Neural progenitor cell (in vitro differentiated cells): Measurements from ENCODE around the gene SPAG9. TPM values are rescaled to one million over a fixed set of nuclear protein-coding genes. Genes with fewer than 3 reads are reported as not detected.
"Not testable (repeated sequence)": the region's sequence is repeated elsewhere in the genome, so short reads cannot be mapped to it uniquely, and the experiment has no call there.

ENCODE experiments used
- DNase-seq: peaks from one replicate; pipeline ENCODE4 v3.0.0-alpha.2; 2016; ENCODE audit warnings: low spot score
- H2AFZ ChIP-seq: fragments of 200-600 bp; sonication (generic); replicated peaks from 2 replicates; pipeline ENCODE4 v1.6.1; 2016; ENCODE audit warnings: antibody characterized with exemption
- H3F3A ChIP-seq: fragments of 200-600 bp; sonication (generic); 2 replicates; pipeline ENCODE4 v1.6.1; 2016; ENCODE audit warnings: antibody characterized with exemption, low read depth
- H3K27ac ChIP-seq: fragments of 200-600 bp; sonication (generic); 2 replicates; pipeline ENCODE4 v1.5.1; 2016; ENCODE audit warnings: mild to moderate bottlenecking
- H3K27me3 ChIP-seq: fragments of 200-600 bp; sonication (generic); 2 replicates; pipeline ENCODE4 v1.6.1; 2016; ENCODE audit warnings: mild to moderate bottlenecking, moderate library complexity
- H3K36me3 ChIP-seq: fragments of 200-600 bp; sonication (generic); 2 replicates; pipeline ENCODE4 v1.5.1; 2016
- H3K4me1 ChIP-seq: fragments of 200-600 bp; sonication (generic); 2 replicates; pipeline ENCODE4 v1.6.1; 2016; ENCODE audit warnings: mixed run types
- H3K4me2 ChIP-seq: fragments of 200-600 bp; sonication (generic); 2 replicates; pipeline ENCODE4 v1.6.1; 2016
- H3K4me3 ChIP-seq: fragments of 200-600 bp; sonication (generic); 2 replicates; pipeline ENCODE4 v1.5.1; 2016
- H3K79me2 ChIP-seq: fragments of 200-600 bp; sonication (generic); 2 replicates; pipeline ENCODE4 v1.6.1; 2016; ENCODE audit warnings: low read depth
- H3K9ac ChIP-seq: fragments of 200-600 bp; sonication (generic); 2 replicates; pipeline ENCODE4 v1.6.1; 2016
- H3K9me3 ChIP-seq: fragments of 200-600 bp; sonication (generic); 2 replicates; pipeline ENCODE4 v1.5.1; 2016; ENCODE audit warnings: low read depth
- H4K20me1 ChIP-seq: fragments of 200-600 bp; sonication (generic); 2 replicates; pipeline ENCODE4 v1.6.1; 2016; ENCODE audit warnings: low read depth
- H3K27ac Mint-ChIP-seq: 3 replicates; pipeline ENCODE4 v1.8.0; 2021; ENCODE audit warnings: mixed read lengths
- H3K27me3 Mint-ChIP-seq: 2 replicates; pipeline ENCODE4 v1.8.0; 2022; ENCODE audit warnings: low read depth, mild to moderate bottlenecking, inconsistent platforms, moderate library complexity, mixed read lengths; ENCODE audit not compliant: insufficient read depth
- H3K36me3 Mint-ChIP-seq: 3 replicates; pipeline ENCODE4 v1.8.0; 2021; ENCODE audit warnings: mixed read lengths
- H3K4me1 Mint-ChIP-seq: 3 replicates; pipeline ENCODE4 v1.8.0; 2021; ENCODE audit warnings: mixed read lengths
- H3K4me3 Mint-ChIP-seq: 3 replicates; pipeline ENCODE4 v1.8.0; 2021; ENCODE audit warnings: mild to moderate bottlenecking, moderate library complexity, mixed read lengths
- H3K9me3 Mint-ChIP-seq: 3 replicates; pipeline ENCODE4 v1.8.0; 2020; ENCODE audit warnings: mixed read lengths
- EZH2 ChIP-seq: fragments of 200-600 bp; sonication (generic); IDR thresholded peaks from 2 replicates; pipeline ENCODE4 v1.6.1; 2017; ENCODE audit warnings: antibody characterized with exemption, mild to moderate bottlenecking, moderate library complexity
- EZH2phosphoT487 ChIP-seq: fragments of 200-600 bp; sonication (generic); IDR thresholded peaks from 2 replicates; pipeline ENCODE4 v1.6.1; 2017; ENCODE audit warnings: antibody characterized with exemption
- total RNA-seq: library from RNA; depleted of rRNA; stranded (reverse); fragments of >200 nt; gene quantifications from 2 replicates; pipeline ENCODE4 v1.2.3, GENCODE V29; 2015; ENCODE audit warnings: low replicate concordance
- TF ChIP-seq, protein P1 (sequence below): fragments of 200-600 bp; sonication (generic); IDR thresholded peaks from 2 replicates; pipeline ENCODE4 v1.5.1; 2017; ENCODE audit warnings: antibody characterized with exemption, mild to moderate bottlenecking

Gene SPAG9
- total RNA-seq, 1 donor from 2014 or later, result 99.5 TPM

DNA sequence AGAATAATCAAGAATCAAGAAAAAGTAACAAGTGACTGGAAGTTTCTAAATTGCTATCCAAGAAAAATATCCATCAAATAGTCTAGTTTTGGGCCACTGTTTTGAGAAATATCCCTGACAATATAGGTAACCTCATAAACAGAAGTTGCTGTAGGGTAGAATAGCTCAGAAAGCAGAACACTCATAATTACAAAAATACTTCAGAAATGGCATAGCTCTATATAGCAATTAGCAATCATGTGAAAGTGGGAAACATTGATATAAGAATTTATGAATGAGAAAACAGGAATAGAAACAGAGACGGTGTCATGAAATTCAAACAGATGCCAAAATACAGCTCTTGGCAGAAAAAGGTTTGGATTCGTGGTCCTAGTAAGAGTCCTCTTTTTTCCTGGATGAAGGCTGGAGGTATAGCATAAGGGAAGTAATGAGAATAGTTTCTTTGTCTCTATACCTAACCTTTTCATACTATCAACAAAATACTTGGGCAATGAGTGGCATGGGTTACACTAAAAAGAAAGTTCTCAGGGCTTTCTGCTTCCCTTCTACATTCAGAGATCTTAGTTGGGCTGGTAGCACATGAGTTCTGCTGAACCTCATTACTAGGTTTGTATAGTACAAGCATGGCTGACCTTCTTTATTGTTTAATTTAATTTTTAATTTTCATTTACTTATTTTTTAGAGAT is 33.5 kb downstream of the SPAG9 start:
- no peak for TF ChIP-seq EZH2
- TF ChIP-seq EZH2phosphoT487, result no peak
- TF ChIP-seq, protein P1, sequence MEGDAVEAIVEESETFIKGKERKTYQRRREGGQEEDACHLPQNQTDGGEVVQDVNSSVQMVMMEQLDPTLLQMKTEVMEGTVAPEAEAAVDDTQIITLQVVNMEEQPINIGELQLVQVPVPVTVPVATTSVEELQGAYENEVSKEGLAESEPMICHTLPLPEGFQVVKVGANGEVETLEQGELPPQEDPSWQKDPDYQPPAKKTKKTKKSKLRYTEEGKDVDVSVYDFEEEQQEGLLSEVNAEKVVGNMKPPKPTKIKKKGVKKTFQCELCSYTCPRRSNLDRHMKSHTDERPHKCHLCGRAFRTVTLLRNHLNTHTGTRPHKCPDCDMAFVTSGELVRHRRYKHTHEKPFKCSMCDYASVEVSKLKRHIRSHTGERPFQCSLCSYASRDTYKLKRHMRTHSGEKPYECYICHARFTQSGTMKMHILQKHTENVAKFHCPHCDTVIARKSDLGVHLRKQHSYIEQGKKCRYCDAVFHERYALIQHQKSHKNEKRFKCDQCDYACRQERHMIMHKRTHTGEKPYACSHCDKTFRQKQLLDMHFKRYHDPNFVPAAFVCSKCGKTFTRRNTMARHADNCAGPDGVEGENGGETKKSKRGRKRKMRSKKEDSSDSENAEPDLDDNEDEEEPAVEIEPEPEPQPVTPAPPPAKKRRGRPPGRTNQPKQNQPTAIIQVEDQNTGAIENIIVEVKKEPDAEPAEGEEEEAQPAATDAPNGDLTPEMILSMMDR, result no peak
- no peak overlapping the region for H3K27ac ChIP-seq
- H3K4me1 ChIP-seq, result peaks cover 10% of the 10 kb centered on the region
- H3K4me3 ChIP-seq, result no peak overlapping the region
- no peaks in the 10 kb centered on the region for H3K27me3 ChIP-seq
- no peak overlapping the region for H2AFZ ChIP-seq
- peaks cover 2% of the 10 kb centered on the region for H3K36me3 Mint-ChIP-seq
- H3F3A ChIP-seq, result peaks cover 4% of the 10 kb centered on the region
- peaks cover 35% of the 10 kb centered on the region for H3K79me2 ChIP-seq
- peaks cover 5% of the 10 kb centered on the region for H4K20me1 ChIP-seq
- H3K4me3 Mint-ChIP-seq, result no peak overlapping the region
- no peaks in the 10 kb centered on the region for H3K36me3 ChIP-seq
- no peak for DNase-seq
- no peaks in the 10 kb centered on the region for H3K27me3 Mint-ChIP-seq
- H3K9me3 Mint-ChIP-seq, result no peaks in the 10 kb centered on the region
- peaks cover 5% of the 10 kb centered on the region for H3K4me1 Mint-ChIP-seq
- no peak overlapping the region for H3K4me2 ChIP-seq
- no peak overlapping the region for H3K9ac ChIP-seq
- peak overlapping the region; percentile 30 for H3K27ac Mint-ChIP-seq
- H3K9me3 ChIP-seq, result no peaks in the 10 kb centered on the region

GRCh38 chr17:51085150-51085805 is 35.4 kb downstream of the SPAG9 start:
- no peak overlapping the region for H3K27ac ChIP-seq
- no peak overlapping the region for H3K4me3 Mint-ChIP-seq
- no peaks in the 10 kb centered on the region for H4K20me1 ChIP-seq
- TF ChIP-seq EZH2 (no peak), EZH2phosphoT487 (no peak)
- TF ChIP-seq, protein P1, result no peak
- no peaks in the 10 kb centered on the region for H3F3A ChIP-seq
- no peak overlapping the region for H3K27ac Mint-ChIP-seq
- H2AFZ ChIP-seq, result no peak overlapping the region
- H3K36me3 Mint-ChIP-seq, result peaks cover 6% of the 10 kb centered on the region
- H3K27me3 Mint-ChIP-seq, result no peaks in the 10 kb centered on the region
- no peak overlapping the region for H3K4me2 ChIP-seq
- H3K27me3 ChIP-seq, result no peaks in the 10 kb centered on the region
- no peaks in the 10 kb centered on the region for H3K9me3 Mint-ChIP-seq
- no peaks in the 10 kb centered on the region for H3K9me3 ChIP-seq
- H3K4me3 ChIP-seq, result no peak overlapping the region
- H3K4me1 Mint-ChIP-seq, result no peaks in the 10 kb centered on the region
- no peak overlapping the region for H3K9ac ChIP-seq
- H3K79me2 ChIP-seq, result peaks cover 18% of the 10 kb centered on the region
- no peaks in the 10 kb centered on the region for H3K36me3 ChIP-seq
- no peaks in the 10 kb centered on the region for H3K4me1 ChIP-seq
- no peak for DNase-seq

DNA sequence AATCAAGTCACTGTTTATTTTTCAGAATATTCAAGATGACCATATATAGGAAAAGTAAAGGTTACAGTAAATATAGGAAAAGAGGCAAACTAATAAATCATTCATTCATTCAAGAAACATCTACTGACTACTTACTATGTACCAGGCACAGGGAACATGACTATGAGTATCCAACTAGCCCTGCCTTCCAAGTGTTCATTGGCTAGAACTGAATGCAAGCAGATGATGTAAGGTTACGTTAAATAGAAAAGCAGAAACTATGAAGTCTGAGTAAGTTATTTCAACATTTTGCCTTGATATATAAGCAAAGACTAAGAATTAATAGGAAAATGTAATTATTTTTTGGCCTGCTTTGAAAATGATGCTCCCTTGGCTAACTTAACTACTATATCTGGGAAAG is 36.7 kb downstream of the SPAG9 start:
- H3K4me2 ChIP-seq, result no peak overlapping the region
- Mint-ChIP-seq H3K27ac (no peak overlapping the region), H3K36me3 (peaks cover 7% of the 10 kb centered on the region), H3K4me1 (no peaks in the 10 kb centered on the region), H3K4me3 (no peak overlapping the region), H3K9me3 (no peaks in the 10 kb centered on the region), H3K27me3 (no peaks in the 10 kb centered on the region)
- no peaks in the 10 kb centered on the region for H3K9me3 ChIP-seq
- H3K79me2 ChIP-seq, result peaks cover 7% of the 10 kb centered on the region
- no peak overlapping the region for H3K27ac ChIP-seq
- H2AFZ ChIP-seq, result no peak overlapping the region
- no peaks in the 10 kb centered on the region for H3K36me3 ChIP-seq
- H3K4me3 ChIP-seq, result no peak overlapping the region
- no peaks in the 10 kb centered on the region for H3F3A ChIP-seq
- TF ChIP-seq EZH2phosphoT487 (no peak), EZH2 (no peak)
- TF ChIP-seq, protein P1, result no peak
- no peaks in the 10 kb centered on the region for H3K4me1 ChIP-seq
- H3K27me3 ChIP-seq, result no peaks in the 10 kb centered on the region
- H4K20me1 ChIP-seq, result no peaks in the 10 kb centered on the region
- H3K9ac ChIP-seq, result no peak overlapping the region
- DNase-seq, result no peak

DNA sequence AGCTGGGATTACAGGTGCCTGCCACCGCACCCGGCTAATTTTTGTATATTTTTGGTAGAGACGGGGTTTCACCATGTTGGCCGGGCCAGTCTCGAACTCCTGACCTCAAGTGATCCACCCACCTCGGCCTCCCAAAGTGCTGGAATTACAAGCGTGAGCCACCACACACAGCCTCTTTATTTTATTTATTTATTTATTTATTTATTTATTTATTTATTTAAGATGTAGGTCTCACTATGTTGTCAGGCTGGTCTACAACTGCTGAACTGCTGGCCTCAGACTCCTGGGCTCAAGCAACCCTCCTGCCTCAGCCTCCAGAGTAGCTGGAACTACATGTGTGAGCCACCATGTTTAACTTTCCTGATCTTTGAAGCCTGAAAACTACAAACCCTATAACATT is 37.3 kb downstream of the SPAG9 start:
- not testable (repeated sequence) for H3K9me3 Mint-ChIP-seq, H3K4me1 Mint-ChIP-seq, H3K4me3 Mint-ChIP-seq, H3K36me3 ChIP-seq, H3K4me3 ChIP-seq, H3K9ac ChIP-seq, H3K27ac ChIP-seq, H4K20me1 ChIP-seq, H3K79me2 ChIP-seq, H3K27me3 Mint-ChIP-seq, H3K36me3 Mint-ChIP-seq, H3K27ac Mint-ChIP-seq, H3K9me3 ChIP-seq, H3F3A ChIP-seq, H3K27me3 ChIP-seq, DNase-seq, H3K4me1 ChIP-seq, H3K4me2 ChIP-seq, H2AFZ ChIP-seq
